HG03520 (cell line): ENCODE measurements around the gene NOL4L.

Experiments used
- ATAC-seq: cut with Tn5 transposase; IDR thresholded peaks from one replicate; pipeline ENCODE4 v1.9.1; 2021; ENCODE audit warnings: mild to moderate bottlenecking, moderate library complexity; ENCODE audit not compliant: unreplicated experiment

NOL4L gene

DNA sequence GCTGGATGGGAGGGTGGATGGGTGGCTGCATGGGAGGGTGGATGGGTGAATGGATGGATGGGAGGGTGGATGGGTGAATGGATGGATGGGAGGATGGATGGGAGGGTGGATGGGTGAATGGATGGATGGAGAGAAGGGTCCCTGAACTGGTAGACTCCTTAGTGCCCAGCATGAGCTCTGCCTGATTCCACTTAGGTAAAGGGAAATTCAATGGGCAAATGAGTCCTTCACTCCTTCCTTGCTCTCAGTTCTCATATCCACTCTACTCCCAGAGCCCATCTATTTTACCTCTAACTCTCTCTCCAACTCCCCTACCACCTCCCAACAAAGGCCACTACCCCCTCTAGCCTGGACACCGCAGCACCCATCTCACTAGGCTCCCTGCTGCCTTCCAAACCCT is 29.2 kb upstream of the NOL4L start:
- no peak for ATAC-seq

DNA sequence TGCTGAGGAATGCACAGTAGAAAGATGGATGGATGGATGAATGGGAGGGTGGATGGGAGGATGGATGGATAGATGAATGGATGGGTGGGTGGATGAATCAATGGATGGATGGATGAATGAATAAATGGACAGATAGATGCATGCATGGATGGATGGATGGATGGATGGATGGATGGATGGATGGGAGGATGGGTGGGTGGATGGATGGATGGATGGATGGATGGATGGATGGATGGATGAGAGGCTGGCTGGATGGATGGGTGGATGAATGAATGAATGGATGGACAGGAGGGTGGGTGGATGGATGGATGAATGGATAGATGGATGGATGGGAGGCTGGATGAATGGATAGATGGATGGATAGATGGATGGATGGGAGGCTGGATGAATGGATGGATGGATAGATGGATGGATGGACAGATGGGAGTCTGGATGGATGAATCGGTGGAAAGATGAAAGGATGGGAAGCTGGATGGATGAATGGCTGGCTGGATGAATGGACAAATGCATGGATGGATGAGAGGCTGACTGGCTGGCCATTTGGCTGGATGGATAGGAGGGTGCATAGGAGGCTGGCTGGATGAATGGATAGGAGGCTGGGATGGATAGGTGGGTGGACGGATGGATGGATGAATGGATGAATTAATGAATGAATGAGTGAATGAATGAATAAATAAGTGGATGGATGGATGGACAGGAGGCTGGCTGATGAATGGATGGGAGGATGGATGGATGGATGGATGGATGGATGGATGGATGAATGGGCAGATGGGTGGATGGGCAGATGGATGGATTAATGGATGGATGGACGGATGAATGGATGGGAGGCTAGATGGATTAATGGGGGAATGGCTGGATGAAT is 28.3 kb upstream of the NOL4L start:
- ATAC-seq, result no peak

DNA sequence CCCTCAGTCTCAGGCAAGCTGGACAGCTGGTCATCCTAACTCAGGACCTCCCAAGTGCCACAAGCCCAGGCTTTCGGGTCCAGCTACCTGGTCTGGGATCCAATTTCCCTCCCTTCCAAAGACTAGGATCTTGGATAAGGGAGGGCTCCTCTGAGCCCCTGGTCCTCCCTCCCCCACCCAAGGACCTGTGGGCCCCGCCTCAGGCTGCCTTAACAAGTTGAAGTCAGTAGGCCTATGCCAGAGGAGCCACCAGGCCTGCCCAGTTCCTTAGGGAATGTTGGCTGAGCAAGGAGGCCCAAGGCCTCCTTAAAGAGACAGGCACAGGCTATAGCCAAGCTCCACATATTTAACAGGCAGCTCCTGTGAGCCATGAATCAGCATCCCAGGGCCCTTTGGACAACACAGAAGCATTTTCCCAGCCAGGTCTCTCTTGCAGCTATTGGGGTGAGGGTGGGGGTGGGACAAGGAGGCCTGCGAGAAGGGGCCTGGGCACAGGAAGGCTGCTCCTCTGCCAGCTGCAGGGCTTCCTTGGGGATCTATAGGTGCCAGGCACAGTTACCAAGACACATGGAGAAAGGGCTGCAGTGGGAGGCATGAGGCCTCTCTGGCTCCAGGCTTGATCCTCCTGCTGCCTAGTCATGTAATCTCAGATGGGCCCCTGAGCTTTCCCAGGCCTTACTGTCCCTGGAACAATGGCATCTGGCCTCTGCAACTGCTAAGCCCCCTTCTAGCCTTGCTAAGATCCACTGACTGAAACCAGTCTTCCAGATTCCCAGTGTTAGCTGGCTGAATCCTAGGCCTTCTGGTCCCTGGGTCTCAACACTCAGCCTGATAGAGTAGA is 27.4 kb upstream of the NOL4L start:
- ATAC-seq, result no peak

DNA sequence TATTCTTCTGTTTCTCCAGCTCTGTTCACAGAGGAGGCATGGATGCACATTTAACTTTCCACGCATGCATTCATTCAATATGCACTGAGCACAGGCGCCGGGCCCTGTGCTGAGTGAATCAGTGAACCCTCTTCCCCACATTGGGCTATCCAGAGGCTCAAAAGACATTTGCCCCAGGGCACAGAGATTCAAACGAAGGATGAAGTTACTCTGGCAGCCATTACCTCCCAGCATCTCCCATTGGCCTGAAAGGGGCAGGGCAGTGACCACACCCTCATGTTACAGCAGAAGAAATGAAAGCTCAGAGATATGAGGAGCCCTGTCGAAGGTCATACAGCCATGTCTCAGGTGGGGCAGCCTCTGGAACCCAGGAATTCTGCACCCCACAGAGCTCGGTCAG is 26.7 kb upstream of the NOL4L start:
- no peak for ATAC-seq

DNA sequence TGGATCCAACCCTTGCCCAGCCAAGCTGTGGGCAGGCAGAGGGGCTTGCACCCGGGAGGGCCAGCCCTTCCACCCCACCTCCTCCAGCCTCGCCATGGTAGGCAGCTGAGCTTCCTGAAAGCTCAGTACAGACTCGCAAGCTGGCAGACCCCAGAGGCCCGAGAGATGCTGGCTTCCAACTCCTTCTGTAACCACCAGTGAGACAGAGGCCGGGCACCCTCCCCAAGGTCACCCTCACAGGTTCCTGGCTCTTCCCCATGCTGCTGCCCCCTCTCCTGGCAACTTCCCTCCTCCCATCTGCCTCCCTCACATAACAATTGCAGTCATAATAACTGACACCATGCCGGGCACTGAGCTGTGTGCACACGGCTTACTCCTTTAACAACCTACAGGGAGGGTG is 26.2 kb upstream of the NOL4L start:
- ATAC-seq, result no peak

DNA sequence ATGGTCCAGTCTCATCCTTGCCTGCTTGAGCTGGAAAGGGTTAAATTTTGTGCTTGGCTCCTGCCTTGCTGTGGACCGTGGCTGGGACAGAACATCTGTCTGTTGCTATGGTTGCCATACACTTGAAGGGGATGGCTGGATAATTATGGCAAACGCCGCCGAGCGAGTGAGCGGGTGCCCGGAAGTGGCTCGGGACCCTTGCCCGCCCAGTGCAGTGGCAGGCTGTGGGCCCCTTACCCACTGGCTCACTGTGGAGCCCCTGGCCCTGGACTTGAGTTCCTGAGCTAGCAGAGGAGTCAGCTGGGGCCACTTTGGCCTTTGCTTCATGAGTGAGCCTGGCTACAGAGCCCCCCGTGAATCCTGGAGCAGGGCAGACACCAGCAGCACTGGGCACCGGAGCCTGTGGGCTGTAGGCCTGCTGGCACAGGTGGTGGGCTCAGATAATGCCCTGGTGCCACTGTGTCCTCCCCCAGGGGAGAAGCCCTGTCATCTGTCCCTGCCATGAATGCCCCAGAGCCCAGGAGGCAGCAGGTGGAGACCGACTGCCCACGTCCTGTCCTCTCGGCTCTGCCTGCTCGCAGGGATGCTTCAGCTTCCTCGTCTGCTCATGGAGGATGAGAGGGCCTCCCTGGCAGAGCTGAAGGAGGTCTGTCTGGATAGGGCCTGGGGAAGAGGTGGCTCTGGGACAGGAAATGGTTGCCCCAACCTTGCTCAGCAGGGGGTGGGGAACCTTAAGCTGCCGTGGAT is 25.5 kb upstream of the NOL4L start:
- no peak for ATAC-seq

DNA sequence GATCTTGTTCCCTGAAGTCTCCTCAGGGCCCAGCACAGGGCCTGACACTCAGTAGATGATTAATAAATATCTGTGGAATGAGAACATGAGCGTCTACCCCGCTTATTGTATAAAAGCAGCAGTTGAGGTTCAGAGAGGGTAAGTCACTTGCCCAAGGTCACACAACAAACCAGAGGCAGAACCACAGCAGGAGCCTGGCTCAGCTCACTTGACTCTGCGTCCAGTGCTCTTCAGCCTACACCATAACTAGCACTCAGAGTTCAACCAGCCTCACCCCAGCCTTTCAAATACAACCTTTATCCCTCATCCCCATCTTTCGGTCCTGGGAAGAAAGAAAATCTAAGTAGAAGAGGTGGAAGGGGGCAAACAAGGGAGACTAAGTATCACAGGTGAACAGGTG is 24.9 kb upstream of the NOL4L start:
- ATAC-seq, result no peak

DNA sequence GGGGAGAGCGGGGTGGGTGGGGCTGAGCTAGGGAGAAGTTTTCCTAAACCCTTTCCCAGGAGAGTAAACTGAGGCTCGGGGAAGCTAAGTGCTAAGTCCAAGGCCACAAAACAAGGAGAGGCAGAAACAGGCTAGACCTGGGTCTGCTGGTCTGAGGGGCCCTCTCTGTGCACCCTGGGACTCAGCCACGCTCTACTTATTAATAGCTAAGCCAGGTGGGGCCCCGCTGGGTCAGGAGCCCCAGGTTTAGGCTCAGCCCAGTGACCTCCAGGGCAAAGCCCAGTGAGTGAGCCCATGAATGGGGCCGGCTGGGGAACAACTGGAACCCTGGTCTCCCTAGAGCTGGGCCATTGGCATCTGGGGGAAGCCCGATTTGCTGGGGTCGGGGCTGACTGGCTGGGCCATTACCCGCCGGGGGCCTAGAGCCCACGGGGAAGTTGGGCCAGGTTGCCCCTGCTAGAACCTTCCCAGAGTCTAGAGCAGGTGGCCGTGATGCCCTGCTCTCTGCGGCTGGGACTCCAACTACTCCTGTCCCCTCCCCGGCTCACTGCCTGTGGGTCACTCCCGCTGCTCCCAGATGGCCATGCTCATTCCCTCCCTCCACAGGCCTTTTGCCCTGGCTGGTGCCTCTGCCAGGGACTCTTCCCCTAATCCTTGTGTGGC is 24.1 kb upstream of the NOL4L start:
- ATAC-seq, result no peak

DNA sequence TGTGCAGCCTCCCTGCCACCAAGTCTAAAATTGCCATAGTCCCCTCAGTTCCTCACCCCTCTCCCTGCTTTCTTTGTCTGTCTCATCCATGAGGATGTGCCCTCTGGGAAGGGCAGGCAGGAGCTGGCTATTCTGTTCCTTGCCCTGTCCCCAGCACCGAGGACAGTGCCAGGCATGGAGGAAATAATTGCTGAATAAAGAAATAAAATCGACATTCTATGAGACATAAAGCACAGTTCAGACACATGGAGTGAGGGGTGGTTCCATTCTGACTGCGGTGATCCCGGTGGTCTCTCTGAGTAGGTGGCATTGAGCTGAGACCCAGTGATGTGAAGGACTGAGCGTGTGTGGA is 23.5 kb upstream of the NOL4L start:
- ATAC-seq, result no peak

DNA sequence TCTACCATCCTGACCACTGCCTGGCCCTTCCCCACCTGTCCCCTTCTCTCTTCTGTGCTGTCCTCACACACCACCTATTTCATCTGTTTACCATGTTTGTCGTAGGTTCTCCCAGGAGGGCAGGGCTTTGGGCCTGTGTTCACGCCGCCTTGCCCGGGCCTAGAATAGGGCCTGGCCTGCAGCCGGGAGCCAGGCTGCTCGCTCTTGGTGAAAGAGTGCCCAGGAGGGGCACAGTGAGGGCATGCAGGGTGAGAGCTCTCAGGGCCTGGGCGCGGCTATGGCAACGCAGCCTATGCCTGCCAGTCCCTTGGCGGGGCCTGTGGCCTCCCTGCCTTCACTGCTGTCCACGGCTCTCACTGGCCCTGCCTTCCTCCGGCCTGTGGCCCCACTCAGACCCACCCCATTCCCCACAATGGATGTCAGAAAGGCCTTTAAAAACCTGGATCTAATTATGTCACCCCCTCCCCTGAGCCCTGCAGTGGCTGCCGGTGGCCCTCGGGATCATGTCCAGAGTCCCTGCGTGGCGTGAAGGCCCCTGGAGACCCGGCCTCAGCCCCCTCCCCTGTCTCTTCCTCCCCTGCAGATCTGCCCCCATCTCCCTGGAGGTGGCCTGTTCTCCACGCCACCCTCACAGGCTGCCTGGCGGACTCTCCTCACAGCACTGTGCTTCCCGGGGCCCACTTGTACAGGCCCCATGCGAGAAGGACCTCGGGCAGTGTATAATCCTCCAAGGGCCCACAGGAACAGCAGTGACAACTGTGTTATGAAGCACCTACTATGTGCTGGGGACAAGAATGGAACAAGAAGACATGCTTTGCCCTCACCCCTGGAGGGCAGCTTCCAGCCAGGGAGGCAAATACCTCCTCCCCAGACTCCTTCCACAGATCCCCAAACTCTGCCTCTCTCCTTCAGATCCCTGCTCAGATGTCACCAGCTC is 22.9 kb upstream of the NOL4L start:
- no peak for ATAC-seq

DNA sequence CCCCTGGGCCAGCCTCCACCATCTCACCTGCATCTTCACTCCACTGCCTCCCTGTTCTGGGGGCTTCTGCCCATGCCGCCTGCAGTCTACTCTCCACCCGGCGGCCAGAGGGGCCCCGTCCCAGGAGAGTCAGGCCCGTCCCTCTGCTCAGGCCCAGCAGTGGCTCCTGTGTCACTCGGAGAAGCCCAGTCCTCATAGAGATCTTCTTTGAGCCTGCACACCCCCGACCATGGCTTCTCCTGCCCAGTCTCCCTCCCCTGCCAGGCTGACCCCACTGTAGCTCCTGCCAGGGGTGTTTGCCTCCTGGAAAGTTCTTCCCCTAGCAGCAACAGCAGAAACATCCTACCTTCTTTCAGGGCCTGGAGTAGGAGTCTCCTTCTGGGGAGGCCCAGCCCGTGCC is 22.2 kb upstream of the NOL4L start:
- ATAC-seq, result no peak

DNA sequence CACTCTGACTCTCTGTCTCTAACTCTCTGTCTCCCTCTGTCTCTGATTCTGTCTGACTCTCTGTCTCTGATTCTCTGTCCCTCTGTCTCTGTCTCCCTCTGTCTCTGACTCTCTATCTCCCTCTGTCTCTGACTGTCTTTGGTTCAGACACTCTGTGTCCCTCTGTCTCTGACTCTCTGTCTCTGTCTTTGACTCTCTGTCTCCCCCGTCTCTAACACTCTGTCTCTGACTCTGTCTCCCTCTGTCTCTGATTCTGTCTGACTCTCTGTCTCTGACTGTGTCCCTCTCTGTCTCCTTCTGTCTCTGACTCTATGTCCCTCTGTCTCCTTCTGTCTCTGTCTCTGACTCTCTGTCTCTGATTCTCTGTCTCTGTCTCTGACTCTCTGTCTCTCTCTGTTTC is 21.7 kb upstream of the NOL4L start:
- ATAC-seq, result no peak

DNA sequence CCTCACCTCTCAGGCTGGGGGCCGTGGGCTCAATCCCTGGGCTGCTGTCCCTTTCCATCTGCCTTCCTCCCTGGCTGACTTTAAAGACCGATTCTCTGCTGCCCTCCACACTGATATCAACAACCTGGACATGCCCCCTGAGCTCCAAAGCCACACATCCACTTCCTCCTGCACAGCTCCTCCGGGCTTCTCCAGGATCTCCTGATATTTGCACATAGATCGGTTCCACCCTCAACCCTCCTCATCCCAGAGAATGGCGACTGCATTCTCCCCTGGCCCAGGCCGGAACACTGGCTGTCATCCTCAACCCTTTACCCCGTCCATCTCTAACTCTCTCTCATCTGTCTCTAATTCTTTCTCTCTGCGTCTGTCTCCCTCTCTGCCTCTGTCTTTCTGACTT is 21.0 kb upstream of the NOL4L start:
- ATAC-seq, result no peak

DNA sequence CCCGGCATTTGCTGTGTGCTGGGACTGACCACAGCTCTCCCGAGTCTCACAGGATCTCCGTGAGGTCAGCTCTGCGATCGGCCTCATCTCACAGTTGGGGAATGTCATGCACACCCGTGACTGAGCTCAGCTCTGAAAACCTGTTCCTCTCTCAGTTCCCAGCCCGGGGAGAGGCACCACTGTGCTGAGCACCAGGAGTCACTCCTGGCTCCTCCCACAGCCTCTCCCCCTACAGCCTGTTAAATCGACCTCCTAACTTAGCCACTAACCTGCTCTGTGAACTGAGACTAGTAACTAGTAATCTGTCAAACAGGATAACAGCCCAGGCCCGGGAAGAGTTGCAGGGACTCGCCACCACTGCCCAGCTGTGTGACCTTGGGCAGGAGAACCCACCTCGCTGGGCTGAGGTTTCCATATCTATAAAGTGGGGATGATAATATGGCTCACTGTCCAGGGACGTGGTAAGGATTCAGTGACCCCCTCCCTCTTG is 20.1 kb upstream of the NOL4L start:
- ATAC-seq, result no peak

DNA sequence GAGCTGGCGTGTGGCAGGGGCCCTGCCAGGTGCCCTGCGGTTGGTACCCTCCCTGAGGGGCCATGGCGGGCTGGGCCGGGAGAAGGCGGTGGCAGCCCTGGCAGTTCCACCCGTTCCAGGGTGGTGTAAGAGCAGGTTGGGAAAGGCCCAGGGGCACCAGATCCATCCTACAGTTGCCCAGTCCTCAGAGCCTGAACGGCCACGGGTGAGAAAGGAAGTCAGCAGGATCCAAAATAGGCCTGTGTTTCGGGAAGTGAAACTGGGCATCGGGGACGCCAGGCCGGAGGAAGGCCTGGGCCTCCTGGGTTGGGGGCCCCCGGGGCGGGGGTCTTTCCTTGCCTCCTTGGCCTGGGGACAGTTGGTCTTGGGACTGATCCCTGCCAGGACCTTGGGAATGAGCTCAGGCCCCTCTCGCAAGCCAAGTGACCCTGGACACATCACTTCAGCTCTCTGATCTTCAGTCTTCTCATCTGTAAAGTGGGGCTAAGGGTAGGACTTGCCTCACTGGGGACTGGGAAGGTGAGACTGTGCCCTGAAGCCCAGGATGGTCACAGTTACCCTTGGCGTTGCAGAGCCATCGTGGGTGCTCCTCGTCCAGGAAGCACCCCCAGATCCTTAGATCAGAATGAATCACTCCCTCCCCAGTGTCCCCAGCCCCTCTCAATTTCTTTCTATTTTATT is 18.1 kb upstream of the NOL4L start:
- no peak for ATAC-seq

DNA sequence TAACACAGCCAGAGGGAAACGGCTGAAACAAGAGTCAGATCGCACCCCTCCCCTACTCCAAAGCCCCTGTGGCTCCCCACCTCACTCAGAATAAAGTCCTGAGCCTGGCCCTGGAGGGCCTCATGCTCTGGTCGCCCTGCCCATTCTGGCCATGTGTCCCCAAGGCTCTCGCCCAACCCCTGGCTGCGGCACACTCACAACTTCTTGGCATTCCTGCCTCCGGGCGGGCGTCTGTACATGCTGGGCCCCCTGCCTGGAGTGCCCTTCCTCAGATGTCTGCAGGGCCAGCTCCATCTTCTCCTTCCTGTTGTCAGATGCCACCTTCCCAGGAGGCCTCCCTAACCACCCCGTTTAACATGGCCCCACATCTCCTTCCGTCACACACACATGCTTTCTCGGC is 17.1 kb upstream of the NOL4L start:
- no peak for ATAC-seq

DNA sequence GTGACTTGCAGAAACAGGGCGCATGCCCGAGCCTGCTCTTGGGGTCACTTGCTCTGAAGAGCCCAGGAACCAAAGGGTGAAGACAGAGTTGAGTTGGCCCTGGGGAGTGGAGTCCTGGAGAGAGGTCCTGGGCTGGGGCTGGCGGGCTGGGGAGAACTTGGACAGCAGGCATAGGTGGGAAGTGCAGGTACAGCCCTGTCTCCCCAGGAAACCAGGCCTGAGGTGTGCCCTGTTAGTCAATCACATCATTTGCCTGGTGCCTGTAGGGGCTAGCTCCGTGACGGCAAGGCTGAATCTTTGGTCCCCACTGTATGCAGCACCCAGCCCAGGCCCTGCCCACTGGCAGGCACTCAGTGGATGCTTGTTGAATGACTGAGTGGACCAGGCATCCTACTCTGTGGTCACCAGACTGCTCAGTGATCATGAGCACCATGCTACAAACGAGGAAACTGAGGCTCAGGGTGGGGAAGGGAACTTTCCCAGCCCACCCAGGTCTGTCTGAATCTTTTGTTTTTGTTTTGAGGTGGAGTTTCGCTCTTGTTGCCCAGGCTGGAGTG is 15.6 kb upstream of the NOL4L start:
- ATAC-seq, result no peak

DNA sequence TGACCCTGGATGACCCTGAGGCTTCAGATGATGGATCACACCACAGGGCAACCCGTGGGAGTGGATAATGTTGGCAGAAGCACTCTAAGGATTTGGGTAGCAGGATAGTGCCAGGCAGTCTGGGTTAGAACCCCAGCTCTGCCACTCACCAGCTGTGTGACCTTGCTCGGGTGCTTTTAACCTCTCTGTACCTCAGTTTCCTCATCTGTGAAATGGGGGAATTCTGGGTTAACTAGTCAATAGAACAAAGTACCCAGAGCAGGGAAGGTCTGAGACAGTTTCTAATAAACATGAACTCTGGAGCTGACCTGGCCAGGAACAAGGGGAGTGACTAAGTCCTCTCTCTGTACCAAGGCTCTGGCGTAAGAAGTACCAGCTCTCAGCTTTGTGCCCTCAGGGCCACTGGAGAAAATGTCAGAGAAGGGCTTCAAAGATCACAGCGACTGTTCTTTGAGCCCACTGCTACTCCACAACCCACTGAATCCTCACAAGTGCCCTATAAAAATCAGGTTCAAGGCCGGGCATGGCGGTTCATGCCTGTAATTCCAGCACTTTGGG is 14.7 kb upstream of the NOL4L start:
- ATAC-seq, result no peak

DNA sequence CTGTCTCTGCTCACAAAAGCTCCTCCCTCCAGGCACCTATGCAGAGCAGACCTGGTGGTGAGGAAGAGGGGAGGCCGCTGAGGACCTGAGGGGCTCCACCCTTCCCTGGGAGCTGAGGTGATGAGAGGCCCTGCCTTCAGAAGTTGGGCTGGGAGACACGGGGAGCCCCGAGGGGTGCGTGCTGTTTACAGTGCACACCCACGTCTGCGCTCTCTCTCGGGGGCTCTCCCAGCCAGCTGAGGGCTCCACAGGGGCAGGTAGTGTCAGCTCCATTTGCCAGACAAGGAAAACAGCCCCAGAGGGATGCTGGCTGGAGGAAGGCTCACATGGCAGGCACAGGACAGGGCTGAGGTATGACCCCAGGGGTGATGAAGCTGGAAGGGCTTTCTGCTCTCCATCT is 13.5 kb upstream of the NOL4L start:
- ATAC-seq, result no peak
